HG03571 (cell line): ENCODE results near the gene DUSP2.

Source experiments
- ATAC-seq: cut with Tn5 transposase; IDR thresholded peaks from one replicate; pipeline ENCODE4 v1.9.1; 2021; ENCODE audit not compliant: unreplicated experiment

The DUSP2 gene

DNA sequence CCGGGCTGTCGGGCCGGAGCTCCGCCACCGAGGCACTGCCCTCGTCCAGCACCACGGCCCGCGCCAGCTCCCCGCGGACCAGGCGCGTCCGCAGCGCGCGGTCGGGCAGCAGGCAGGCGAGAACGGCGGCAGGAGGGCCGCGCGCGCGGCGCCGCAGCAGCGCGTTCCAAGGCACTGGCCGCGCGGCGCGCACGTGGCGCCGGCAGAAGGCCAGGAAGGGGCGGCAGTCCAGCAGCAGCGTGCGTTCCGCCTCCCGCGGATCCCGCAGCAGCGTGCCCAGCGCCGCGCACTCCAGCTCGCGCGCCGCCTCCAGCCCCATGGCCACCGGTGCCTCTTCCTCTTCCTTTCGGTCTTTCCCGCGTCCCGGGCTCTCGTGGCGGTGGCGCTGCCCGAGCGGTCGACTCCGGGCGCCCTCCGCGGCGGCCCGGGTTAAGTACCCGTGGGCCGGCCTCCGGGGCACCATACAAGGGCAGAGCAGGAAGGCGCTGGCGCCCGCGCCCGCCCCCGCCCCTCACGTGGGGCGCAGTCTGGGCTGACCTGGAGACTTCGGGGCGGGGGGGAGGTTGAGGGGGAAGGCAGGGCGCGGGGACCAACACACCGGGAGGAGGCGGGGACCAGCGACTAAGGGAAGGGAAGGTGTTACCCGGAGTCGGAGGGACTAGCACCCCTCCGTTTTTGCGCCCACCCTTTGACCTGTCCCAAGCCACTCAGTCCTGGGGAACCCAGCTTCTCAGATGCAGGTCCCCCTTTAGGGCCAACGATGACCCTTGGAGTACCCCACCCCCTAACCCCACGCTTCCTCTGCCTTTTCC lies at the start of gene DUSP2:
DUSP2 (minus strand) TSS at position 405 of the 812 bp plus-strand sequence; CDS start at position 319, 86 bp downstream.
- peak; percentile 56 for ATAC-seq

DNA sequence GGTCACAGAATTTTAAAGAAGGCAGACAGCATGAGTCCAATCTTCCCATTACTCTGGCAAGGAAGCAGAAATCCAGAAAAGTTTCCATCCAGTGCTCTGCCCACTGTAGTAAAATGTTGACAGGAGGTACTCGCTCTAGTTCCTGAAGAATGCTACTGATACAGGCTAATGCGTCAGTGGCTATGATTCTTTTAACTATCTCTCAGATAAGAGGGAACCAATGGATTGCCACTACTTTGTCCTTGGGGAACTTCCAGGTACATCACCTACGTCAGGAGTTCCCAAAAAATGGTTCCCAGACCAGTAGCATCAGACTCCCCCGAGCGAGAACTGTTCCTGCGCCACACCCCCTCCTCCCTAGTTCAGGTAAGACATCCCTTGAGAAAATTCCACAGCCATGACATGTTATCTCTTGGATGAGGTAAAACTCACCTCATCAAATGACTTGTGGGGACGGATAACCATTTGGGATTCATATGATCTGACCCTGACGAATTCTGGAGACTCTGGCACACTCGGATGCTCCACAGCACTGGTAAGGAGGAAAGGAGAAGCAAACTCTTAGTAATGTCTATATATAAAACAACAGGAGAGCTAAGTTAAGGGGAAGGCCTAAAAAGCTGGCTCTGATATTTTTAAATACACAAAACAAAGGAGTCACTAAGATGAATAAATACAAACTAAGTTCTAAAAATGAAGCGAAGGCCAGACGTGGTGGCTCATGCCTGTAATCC lies 46.9 kb upstream of the DUSP2 start:
- ATAC-seq: no peak

DNA sequence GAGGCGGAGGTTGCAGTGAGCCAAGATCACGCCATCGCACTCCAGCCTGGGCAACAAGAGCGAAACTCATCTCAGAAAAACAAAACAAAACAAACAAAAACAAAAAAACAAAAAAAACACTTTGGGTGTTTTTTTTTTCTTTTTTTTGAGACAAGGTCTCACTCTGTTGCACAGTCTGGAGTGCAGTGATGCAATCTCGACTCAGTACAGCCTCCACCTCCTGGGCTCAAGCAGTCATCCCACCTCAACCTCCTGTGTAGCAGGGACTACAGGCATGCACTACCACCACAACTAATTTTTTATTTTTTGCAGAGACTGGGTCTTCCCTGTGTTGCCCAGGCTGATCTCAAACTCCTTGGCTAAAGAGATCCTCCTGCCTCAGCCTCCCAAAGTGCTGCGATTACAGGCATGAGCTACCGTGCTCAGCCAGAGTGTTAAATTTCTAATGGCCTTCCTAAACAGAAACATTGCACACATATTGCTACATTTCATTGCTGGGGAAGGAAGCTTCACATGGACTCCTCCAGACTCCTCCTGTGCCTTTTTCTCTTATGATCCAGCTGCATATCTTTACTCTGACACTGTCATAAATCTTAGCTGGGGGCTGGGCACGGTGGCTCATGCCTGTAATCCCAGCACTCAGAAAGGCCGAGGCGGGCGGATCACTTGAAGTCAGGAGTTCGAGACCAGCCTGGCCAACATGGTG lies 43.7 kb upstream of the DUSP2 start:
- no peak for ATAC-seq

DNA sequence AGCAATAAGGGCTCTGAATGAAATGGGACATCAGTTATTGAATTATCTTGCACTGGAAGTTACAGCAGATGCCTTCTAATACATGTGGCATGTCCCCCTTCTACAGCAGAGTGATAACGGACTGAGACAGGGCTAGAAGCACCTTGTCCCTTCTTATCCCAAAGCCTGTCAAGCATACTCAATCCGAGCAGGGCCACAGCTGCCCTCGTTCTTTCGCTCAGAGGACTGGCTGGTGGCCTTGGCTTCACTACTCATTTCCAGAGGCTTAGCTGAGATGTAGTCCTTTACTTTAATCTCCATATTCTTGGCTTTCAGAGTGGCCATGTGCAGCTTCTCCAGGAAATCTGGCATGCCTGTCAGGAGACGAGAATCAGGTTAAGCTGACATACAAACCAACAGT lies 41.3 kb upstream of the DUSP2 start:
- ATAC-seq: no peak

DNA sequence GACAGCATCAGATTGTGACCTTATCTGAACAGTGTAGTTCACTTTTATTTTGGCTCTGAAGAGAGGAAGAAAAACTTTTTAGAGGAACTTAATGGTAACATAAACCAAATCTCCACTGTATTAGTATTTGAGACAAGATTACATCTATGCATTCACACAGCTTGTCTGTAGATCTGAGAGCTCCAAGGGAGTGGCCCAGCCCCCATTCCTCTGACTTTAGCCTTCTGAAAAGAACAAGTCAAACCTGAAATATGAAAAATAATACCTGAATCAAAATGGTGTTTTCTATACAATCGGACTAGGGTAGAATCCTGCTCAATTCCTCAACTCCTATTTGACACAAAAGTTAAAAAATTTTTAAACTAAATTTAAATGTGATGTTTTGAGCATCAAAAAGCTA lies 40.3 kb upstream of the DUSP2 start:
- no peak for ATAC-seq

GRCh38 chr2:96184989-96185388 lies 39.7 kb upstream of the DUSP2 start:
- no peak for ATAC-seq

- no peak for ATAC-seq
These were observed 38.9 kb upstream of the DUSP2 start for GRCh38 chr2:96184188-96184587.

DNA sequence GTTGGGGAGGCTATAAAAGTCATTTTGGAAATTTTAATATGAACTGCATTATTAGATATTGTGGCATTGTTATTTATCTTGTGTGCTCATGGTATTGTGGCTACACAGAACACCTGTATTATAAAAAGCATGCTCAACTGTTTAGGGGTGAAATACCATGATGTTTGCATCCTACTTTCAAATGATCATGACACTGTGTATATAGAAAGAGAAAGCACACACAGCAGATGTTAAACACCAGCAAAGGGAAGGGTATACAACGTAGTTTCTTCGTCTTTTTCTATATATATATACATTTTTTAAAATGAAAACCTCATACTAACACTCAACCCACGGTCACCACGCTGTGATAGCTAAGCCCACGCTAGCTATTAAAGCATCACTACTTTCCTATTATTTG lies 36.3 kb upstream of the DUSP2 start:
- ATAC-seq: no peak

GRCh38 chr2:96180521-96180920 lies 35.3 kb upstream of the DUSP2 start:
- ATAC-seq: no peak

DNA sequence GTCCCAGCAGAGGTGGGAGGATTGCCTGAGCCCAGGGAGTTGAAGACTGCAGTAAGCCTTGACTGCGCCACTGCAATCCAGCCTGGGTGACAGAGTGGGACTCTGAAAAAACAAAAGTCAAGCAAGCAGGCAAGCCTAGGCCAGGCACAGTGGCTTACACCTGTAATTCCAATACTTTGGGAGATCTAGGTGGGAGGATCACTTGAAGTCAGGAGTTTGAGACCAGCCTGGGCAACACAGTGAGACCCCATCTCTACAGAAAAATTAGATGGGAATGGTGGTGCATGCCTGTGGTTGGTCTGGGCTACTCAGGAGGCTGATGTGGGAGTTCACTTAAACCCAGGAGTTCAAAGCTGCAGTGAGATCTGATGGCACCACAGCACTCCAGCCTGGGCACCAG lies 34.8 kb upstream of the DUSP2 start:
- ATAC-seq: no peak

GRCh38 chr2:96176661-96177060 lies 31.4 kb upstream of the DUSP2 start:
- no peak for ATAC-seq

DNA sequence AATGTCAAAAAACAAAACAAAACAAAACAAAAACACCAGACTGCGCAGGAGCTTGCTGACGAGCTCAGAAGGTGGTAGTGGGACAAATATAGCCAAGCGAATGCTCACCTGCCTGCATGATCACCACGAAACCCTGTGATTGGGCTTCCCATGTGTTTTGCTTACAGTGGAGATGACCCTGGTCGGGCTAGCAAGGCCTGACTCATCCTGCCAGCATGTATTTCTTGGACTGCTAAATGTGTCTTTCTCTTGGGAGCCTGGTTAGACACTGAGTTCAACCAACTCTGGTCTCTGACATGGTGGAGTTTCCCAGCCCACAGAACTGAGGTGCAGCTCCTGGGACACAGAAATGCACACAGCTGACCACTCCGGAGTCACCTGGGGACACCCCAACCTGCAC lies 30.7 kb upstream of the DUSP2 start:
- no peak for ATAC-seq

GRCh38 chr2:96174251-96175144 lies 29.3 kb upstream of the DUSP2 start:
- no peak for ATAC-seq

DNA sequence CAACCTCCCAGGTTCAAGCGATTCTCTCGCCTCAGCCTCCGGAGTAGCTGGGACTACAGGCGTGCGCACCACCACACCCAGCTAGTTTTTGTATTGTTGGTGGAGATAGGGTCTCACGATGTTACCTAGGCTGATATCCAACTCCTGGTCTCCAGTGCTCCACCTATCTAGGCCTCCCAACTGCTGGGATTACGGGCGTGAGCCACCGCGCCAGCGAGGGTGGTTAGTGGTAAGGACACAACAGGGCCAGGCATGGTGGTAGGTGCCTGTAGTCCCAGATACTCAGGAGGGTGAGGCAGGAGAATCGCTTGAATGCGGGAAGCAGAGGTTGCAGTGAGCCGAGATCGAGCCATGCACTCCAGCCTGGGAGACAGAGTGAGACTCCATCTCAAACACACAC lies 26.6 kb upstream of the DUSP2 start:
- no peak for ATAC-seq

- no peak for ATAC-seq
These were observed 25.4 kb upstream of the DUSP2 start for GRCh38 chr2:96170626-96171025.

GRCh38 chr2:96169868-96170507 lies 24.7 kb upstream of the DUSP2 start:
- no peak for ATAC-seq

DNA sequence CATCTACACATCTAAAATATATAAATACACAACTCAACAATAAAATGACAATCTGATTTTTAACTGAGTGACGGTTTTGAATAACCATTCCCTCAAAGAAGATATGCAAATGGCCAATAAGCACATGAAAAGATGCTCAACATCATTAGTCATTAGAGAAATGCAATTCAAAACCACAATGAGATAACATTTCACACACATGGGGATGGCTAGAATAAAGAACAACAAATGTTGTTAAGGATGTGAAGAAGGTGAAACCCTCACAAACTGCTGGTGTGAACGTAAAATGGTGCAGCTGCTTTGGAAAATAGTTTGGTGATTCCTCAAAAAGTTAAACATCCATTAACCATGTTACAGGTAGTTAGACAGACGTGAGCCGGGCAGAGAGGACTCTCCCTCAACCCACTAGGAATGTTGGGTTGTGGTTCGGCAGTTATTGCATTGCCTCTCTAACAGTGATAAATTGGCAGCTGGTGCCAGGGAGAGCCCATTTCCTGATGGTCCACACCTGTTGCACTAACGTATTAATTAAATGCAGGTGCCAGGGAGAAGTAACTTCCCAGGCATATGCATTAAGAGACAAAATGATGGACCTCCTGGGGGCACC lies 22.3 kb upstream of the DUSP2 start:
- ATAC-seq: no peak

DNA sequence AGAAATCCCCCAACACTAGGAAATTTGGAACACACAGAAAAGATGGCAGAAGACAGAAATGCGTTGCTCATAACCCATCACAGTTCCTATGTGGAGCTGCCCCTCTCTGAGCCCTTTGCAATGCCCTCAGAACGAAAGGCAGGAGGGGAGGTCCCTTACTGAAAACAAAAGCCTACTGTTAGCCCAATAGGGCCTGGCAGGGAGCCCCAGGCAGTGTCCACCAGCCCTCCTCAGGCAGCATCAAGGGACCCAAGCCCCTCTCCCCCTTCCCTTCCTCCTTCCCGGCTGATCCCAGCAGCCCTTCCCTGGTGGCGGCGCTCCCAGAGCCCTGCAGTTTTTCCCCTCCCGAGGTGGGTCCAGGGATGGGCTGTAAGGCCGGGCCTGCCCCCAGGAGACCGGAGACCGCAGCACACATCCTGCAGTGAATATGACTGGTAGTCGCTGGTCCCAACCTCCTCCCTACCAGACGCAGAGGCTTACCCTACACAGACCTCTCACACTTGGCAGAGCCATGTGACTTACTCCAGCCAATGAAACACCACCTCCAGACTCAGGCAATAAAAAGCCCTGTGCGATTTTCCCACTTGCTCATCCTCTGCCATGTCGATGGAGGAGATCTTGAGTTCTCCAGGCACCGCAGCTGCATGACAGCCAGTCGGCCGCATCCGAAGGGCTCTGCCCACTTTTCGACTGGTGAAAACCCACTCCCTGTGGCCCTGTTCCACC lies 19.4 kb upstream of the DUSP2 start:
- ATAC-seq: peak; percentile 65

DNA sequence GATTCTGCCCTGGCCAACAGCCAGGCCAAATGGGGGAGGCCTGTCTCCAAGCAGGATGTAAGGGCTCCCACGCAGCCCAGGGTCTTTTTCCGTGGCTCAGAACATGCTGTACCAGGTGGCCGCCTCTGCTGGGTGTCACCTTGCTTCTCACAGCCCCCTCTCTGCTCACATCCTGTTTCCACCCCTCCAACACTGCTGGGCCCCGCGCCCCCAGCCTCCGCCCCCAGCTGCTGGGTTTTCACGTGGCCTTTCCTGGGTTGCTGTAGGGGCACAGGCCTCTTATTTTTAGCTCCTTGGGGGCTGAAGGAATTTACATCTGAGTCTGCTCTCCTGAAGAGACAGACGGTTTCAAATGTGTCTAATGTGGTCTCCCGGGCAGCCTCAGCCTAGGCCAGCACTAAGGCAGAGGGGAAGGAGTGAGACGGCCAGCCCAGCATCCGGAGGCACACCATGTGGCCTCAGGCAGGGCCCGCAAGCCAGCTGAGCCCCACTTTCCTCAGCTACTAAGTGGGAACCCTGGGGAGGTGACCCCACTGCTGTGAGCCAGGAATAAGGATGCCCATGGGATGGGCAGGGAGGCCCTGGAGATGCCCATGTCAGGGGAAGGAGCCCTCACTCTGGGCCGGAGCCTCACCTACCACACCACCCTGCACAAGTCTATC lies 18.7 kb upstream of the DUSP2 start:
- peak; percentile 58 for ATAC-seq
